Activated T-helper 1 cell treated with anti-CD3 and anti-CD28 coated beads, Interleukin-12 subunit alpha, Interleukin-12 subunit beta, Interleukin-2, Interleukin-4 antibody, amounts not matched to agents 30 ng/mL and 10 ng/mL and 1 ng/mL, durations not matched to agents 14 hours and 24 hours and 36 hours (primary cell): Measurements from ENCODE around the gene DDX41. TPM values are rescaled to one million over a fixed set of nuclear protein-coding genes. Genes with fewer than 3 reads are reported as not detected.

Experiments
- DNase-seq: peaks from one replicate; pipeline ENCODE4 v3.0.0; 2021; ENCODE audit warnings: low spot score
- H3K27ac Mint-ChIP-seq: one replicate; pipeline ENCODE4 v1.8.0; 2021; ENCODE audit warnings: mild to moderate bottlenecking, mixed read lengths
- H3K27me3 Mint-ChIP-seq: one replicate; pipeline ENCODE4 v1.8.0; 2022; ENCODE audit warnings: mild to moderate bottlenecking, moderate library complexity, mixed read lengths; ENCODE audit not compliant: insufficient read depth
- H3K36me3 Mint-ChIP-seq: one replicate; pipeline ENCODE4 v1.8.0; 2021; ENCODE audit warnings: low read depth, mixed read lengths
- H3K4me1 Mint-ChIP-seq: one replicate; pipeline ENCODE4 v1.8.0; 2021; ENCODE audit warnings: low read depth, mixed read lengths
- H3K4me3 Mint-ChIP-seq: one replicate; pipeline ENCODE4 v1.8.0; 2021; ENCODE audit warnings: mild to moderate bottlenecking, moderate library complexity, mixed read lengths
- H3K9me3 Mint-ChIP-seq: one replicate; pipeline ENCODE4 v1.8.0; 2021; ENCODE audit warnings: mixed read lengths
- intact Hi-C: fragments of 100-400 bp; cut with micrococcal nuclease; formaldehyde crosslinking; loops from one replicate; pipeline ENCODE4 v1.15.1; 2024
- total RNA-seq: library from RNA; stranded (reverse); gene quantifications from 2 replicates; pipeline ENCODE4 v1.2.3, GENCODE V29; 2022

The DDX41 gene
- total RNA-seq, 1 donor from 2014 or later: 166 TPM

DNA sequence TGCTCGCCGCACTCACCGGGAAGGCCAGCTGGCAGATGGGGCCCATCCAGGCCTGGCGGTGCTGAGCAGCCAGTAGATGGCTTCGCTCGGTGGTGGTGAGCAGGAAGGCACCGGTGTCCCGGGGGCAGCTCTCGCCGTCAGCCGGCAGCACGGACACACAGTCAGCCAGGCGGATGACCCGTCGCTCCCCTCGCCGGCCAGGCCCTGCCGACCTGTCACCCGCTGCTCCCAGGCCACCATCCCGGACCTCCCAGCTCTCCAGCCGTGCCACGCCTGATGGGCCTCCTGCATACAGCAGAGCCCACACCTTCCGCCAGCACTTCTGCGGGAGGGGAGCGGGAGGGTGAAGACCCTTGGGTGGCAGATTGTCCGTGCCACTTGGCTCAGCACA lies 8.5 kb downstream of the DDX41 start:
- H3K36me3 Mint-ChIP-seq: peaks cover 14% of the 10 kb centered on the region
- H3K9me3 Mint-ChIP-seq: no peaks in the 10 kb centered on the region
- no peak for DNase-seq
- no peak overlapping the region for H3K4me3 Mint-ChIP-seq
- intact Hi-C loops: no loop called here
- H3K4me1 Mint-ChIP-seq: no peaks in the 10 kb centered on the region
- no peak overlapping the region for H3K27ac Mint-ChIP-seq
- no peaks in the 10 kb centered on the region for H3K27me3 Mint-ChIP-seq

DNA sequence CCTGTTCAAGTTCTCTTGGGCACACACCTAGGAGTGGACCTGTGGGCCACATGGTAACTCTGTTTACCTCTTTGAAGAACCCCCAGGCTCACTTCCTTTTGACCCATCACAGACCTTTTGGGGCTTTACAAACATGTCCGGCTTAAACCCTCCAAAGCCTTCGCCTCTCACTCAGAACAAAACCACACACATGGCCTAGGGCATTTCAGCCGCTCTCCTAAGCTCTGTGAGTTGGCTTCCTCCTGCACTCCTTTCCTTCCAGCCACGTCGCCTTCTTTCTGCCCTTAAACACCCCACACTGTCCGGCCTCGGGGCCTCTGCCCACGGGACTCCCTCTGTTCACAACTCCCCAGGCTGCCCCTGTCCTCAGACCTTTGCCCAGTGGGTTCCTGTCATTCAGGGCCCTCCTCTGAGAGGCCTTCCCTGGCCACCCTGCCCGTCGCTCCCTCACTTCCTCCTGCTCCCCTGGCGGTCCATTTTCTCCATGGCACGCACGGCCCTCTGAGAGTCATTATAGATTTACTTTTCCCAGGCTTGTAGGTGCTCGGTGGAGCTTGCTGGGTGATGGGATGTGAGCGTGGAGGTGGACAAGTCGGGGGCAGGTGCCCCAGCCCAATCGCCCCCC lies 9.1 kb downstream of the DDX41 start:
- peaks cover 14% of the 10 kb centered on the region for H3K36me3 Mint-ChIP-seq
- intact Hi-C loops: no loop called here
- H3K4me1 Mint-ChIP-seq: no peaks in the 10 kb centered on the region

DNA sequence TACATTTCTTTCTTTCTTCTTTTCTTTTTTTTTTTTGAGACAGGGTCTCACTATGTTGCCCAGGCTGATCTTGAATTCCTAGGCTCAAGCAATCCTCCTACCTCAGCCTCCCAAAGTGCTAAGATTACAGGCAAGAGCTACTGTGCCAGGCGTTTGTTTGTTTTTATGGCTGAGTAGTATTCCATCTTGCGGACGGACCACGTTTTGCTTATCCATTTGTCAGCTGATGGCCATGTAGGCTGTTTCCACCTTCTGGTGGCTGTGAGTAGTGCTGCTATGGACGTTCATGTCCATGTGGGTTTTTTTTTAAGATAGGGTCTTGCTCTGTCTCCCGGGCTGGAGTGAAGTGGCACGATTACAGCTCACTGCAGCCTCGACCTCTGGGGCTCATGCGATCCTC lies 9.6 kb downstream of the DDX41 start:
- no peak for DNase-seq
- no peak overlapping the region for H3K27ac Mint-ChIP-seq
- no peaks in the 10 kb centered on the region for H3K4me1 Mint-ChIP-seq
- H3K36me3 Mint-ChIP-seq: peaks cover 12% of the 10 kb centered on the region
- no peaks in the 10 kb centered on the region for H3K9me3 Mint-ChIP-seq
- H3K27me3 Mint-ChIP-seq: no peaks in the 10 kb centered on the region
- intact Hi-C loops: no loop called here
- no peak overlapping the region for H3K4me3 Mint-ChIP-seq

More for the DNA sequence above, 9.1 kb downstream of the DDX41 start:
- H3K4me3 Mint-ChIP-seq: no peak overlapping the region
- no peaks in the 10 kb centered on the region for H3K9me3 Mint-ChIP-seq
- H3K27me3 Mint-ChIP-seq: no peaks in the 10 kb centered on the region
- H3K27ac Mint-ChIP-seq: no peak overlapping the region
- no peak for DNase-seq

DNA sequence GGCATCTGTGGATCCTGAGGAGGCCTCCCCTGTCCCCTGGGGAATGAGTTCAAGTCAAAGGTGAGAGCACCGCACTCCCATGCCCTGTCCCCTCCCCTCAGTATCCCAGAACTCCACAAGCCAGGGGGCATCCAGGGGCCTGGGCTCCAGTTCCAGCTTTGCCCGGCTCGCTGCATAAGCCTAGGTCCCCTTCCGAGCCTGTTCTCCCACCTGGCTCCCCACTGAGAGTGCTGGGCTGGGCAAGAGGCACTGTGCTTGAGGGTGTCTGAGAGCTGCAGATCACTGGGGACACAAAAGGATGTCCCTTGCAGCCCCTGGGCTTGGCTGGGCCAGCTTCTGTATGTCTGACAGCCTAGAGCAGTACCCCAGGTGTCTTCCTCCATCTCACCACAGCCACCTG lies 11.7 kb downstream of the DDX41 start:
- intact Hi-C loops: no loop called here
- peaks cover 2% of the 10 kb centered on the region for H3K36me3 Mint-ChIP-seq
- DNase-seq: no peak
- H3K27me3 Mint-ChIP-seq: peaks cover 4% of the 10 kb centered on the region
- H3K4me1 Mint-ChIP-seq: peaks cover 5% of the 10 kb centered on the region
- no peak overlapping the region for H3K4me3 Mint-ChIP-seq
- H3K27ac Mint-ChIP-seq: no peak overlapping the region
- no peaks in the 10 kb centered on the region for H3K9me3 Mint-ChIP-seq

DNA sequence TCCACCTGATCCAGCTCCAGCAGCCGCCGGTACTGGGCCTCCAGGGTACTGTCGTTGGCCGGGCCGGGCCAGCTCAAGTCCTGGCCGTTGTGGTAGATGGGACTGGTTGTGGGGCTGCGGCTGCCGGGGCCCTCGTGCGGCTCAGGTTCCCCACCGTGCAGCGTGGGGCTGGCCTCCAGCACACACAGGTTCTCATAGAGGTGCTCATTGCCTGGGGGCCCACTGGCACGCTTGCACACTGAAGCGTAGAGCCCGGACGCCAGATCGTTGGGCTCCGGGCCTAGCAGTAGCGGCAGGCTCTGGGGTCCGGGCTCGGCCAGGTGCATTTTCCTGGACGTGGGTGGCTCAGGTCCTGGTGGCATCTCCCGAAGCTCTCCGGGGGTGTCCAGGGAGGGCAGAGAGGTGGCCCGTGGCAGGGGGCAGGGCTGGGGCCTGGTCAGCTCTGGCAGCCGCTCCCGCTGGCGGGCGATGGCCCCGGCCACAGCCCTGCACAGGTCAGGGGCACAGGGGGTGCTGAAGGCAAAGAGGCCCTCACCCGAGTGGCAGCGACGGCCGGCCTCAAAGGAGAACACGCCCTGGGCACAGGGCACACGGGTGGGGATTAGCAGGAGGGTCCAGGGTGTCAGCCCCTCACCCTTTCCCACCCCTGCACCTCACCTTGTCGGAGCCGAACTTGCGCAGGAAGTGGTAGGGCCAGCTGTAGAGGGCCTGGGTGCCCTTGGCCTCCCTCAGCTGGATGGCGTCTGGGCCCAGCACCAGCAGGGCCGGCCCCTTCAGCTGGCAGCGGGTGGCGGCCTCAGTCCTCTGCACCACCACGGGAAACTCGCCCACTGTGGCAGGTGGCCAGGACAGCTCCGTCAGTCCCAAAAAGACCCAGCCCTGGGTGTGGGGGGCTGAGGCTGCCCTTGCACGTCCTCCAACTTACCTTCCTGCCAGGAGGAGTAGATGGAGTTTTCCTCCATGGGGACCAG lies 12.4 kb downstream of the DDX41 start:
- no peaks in the 10 kb centered on the region for H3K9me3 Mint-ChIP-seq
- H3K36me3 Mint-ChIP-seq: no peaks in the 10 kb centered on the region
- peaks cover 8% of the 10 kb centered on the region for H3K27me3 Mint-ChIP-seq
- H3K4me1 Mint-ChIP-seq: peaks cover 5% of the 10 kb centered on the region
- no peak for DNase-seq
- H3K27ac Mint-ChIP-seq: no peak overlapping the region
- intact Hi-C loops: no loop called here
- no peak overlapping the region for H3K4me3 Mint-ChIP-seq

DNA sequence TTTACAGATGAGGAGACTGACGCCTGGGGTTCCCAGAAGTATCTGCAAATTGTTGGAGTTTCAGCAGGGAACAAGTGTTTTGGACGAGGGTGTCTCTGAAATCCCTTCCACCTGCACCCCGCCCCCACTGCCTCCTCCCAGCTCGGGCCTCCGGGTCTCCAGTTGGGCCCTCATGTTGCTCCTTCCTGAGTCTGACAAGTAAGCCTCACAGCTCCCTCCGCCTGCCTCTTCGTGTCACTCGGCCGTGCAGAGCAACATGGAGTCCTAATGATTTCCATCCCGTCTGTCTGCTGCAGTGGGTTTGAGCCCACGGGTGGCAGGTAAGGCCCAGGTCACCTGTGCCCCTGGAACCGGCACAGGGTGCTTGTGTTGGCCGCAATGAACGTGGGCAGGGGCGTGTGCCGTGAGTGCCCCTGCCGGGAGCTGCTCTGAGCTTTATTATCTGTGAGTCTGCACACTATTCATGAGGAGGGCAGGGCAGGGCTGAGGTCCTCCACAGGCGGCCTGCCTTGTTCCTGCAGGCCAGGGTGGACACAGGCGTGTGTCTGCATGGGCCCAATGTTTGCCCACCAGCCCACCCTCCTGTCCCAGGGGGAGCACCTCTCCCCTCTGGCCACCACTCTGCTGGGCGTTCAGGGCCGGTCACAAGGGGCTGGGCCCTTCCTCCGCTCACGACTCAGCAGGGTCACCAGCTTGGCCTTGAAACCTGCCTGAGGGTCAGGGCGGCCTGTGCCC lies 13.2 kb downstream of the DDX41 start:
- Mint-ChIP-seq H3K4me3 (no peak overlapping the region), H3K9me3 (no peaks in the 10 kb centered on the region), H3K36me3 (no peaks in the 10 kb centered on the region), H3K27ac (no peak overlapping the region), H3K4me1 (peaks cover 9% of the 10 kb centered on the region), H3K27me3 (peaks cover 12% of the 10 kb centered on the region)
- DNase-seq: no peak
- intact Hi-C loops: no loop called here

DNA sequence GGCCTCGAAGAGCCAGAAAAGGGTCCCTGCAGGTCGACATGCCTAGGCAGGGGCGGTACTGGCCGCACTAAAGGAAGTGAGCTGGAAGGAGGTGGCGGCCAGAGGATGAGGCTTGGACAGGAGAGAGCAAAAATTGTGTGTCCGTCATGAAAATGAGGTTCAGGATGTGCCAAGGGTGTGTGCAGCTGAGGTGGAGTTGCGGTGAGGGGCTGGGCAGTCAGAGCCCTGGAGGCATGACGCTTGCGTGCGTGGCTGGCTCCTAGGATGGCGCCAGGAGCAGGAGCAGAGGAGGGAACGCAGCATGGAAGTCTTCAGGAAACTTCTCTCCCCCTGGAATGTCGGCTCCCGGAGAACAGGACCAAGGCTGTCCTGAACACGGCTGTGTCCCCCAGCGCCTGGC lies 13.9 kb downstream of the DDX41 start:
- H3K27ac Mint-ChIP-seq: no peak overlapping the region
- H3K4me1 Mint-ChIP-seq: peaks cover 16% of the 10 kb centered on the region

DNA sequence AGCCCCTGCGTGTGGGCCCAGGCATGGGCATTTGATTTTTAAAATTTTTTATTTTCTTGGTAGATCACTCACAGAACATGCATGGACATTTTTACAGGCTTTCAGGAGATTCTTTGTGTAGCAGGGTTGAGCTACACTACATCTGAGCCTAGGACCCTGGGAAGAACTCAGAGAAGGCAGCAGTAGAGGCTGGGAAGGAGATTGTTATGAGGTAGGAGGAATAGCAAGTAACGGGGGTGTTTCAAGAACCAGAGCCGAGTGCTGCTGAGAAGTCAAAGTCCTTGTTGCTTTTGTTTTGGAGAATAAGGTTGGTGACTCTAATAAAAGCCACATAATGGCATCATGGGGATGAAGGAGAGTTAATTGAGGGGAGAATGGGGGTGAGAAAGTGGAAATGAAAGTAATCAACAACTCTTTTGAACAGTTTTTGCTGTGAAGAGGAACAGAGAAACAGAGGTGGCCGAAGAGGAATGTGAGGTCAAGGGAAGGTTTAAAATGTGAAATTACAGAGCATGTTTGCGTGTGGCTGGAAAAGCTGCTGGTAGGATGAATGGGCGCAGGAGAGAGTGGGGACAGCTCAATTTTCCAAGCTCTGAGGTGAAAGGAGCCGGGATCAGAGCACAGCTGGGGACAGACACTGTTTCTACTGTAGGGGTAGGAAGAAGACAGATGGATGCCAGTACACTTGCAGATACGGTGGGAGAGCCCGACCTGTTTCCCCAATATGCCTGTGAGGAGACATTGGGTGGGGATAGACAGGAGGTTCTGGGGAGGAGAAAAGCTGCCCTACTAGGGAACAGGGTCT lies 14.7 kb downstream of the DDX41 start:
- H3K27me3 Mint-ChIP-seq: peaks cover 16% of the 10 kb centered on the region
- intact Hi-C loops: loop anchor here (1.0 to 2.0 kb wide), 4 partner anchors 99 to 387 kb away; no protein-coding TSS in a partner anchor
- H3K9me3 Mint-ChIP-seq: no peaks in the 10 kb centered on the region
- peaks cover 17% of the 10 kb centered on the region for H3K4me1 Mint-ChIP-seq
- DNase-seq: no peak
- no peak overlapping the region for H3K4me3 Mint-ChIP-seq
- no peak overlapping the region for H3K27ac Mint-ChIP-seq
- no peaks in the 10 kb centered on the region for H3K36me3 Mint-ChIP-seq

More for the DNA sequence above, 13.9 kb downstream of the DDX41 start:
- Mint-ChIP-seq H3K9me3 (no peaks in the 10 kb centered on the region), H3K4me3 (no peak overlapping the region), H3K27me3 (peaks cover 16% of the 10 kb centered on the region), H3K36me3 (no peaks in the 10 kb centered on the region)
- DNase-seq: no peak
- intact Hi-C loops: no loop called here

DNA sequence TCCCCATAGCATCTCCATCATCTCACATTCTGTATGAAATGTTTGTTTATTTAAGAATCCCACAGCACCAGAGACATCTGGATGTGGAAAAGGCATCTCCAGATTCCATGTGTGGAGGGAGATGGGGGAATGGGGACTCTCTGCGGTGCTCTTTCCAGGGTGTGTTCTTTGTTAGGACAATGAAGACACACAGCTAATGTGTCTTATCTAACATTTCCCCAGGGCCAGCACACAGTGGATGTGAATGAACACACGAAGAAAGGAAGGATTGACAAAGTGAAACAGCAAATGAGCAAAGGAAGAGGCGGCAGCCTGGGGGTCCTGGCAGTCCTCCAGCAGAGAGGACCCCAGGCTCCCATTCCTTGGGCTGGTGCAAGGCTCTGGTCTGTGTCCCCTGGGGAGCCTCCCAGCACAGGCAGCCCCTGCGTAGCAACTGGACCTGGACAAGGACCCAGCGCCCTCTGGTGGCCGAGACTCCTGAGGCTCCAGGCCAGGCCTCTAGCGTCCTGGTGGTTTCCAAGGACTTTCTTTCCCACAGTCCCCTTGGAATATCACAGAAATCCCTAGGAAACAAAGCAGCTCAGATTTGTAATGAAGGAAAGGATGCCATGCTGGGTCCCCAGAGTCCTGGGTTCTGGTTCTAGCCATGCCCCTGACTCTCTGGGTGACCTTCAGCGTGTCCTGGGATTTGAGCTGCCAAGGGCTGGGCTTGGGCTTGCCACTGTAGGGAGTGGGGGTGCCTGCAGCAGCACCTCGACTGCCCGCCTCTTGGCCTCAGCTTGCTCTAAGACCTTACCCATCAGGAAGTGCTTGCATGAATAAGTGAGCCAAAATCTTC lies 15.9 kb downstream of the DDX41 start:
- DNase-seq: peak; percentile 67
- intact Hi-C loops: loop anchor here (1.0 to 2.0 kb wide), 4 partner anchors 98 to 386 kb away; no protein-coding TSS in a partner anchor
- Mint-ChIP-seq H3K27me3 (peaks cover 16% of the 10 kb centered on the region), H3K4me3 (no peak overlapping the region), H3K4me1 (peaks cover 22% of the 10 kb centered on the region), H3K9me3 (no peaks in the 10 kb centered on the region), H3K36me3 (no peaks in the 10 kb centered on the region), H3K27ac (no peak overlapping the region)

DNA sequence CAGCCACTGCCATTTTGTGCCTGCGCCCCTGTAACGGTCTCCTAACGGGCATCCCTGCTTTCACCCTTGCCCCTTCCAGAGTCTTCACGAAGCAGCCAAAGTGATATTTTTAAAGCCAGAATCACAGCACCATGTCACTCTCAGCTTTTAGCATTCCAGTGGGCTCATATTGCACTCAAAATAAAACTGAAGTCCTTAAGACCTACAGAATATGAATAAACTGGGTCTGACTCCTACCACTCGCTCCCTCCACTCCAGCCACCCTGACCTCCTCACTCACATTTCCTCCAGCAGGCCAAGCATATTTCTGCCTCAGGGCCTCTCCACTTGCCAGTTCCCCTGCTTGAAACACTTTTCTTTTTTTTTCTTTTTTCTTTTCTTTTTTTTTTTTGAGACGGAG lies 16.9 kb downstream of the DDX41 start:
- Mint-ChIP-seq H3K9me3 (no peaks in the 10 kb centered on the region), H3K36me3 (no peaks in the 10 kb centered on the region), H3K4me1 (peaks cover 25% of the 10 kb centered on the region), H3K27ac (no peak overlapping the region), H3K4me3 (peak overlapping the region; percentile 6), H3K27me3 (peaks cover 16% of the 10 kb centered on the region)
- intact Hi-C loops: loop anchor here (2.0 to 5.0 kb wide), 2 partner anchors 368 to 385 kb away; partner anchors contain the start of gene NSD1
- no peak for DNase-seq

DNA sequence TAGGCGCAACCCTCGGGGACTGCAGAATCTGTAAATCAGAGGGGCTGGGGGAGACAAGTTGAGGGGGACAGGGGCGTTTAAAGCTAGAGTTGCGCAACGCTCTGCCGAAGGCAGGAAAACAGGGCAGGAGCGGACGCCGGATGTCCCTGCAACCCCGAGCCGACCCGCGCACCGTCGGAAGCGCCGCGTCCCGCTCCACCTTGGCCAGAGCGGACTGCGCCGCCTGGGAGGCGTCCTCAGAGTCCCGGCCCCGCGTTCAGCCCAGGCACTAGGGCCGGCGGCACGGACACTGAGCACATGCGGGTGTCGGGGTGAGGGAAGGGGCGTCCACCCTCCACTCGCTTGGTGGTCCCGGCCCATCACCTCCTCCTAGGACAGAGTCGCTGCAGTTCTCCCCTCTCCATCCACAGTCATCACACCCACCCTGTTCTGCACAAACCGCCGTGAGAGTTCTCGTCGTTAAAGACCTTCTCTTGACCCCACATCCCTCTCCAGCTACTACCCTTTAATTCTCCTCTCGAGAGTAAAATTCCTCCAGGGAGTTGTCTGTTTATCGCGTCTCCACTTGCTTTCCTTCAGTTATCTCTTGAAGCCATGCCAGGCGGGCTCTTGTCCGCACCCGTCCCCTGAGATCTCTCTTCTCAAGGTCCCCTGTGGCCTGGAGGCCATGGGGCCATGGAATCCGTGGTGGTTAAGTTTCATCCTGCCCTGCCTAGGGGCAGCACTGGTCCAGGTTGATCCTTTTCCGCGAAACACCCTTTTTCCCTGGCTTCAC lies 18.6 kb downstream of the DDX41 start:
- H3K27ac Mint-ChIP-seq: peak overlapping the region; percentile 83
- H3K4me3 Mint-ChIP-seq: peak overlapping the region; percentile 78
- no peaks in the 10 kb centered on the region for H3K9me3 Mint-ChIP-seq
- H3K36me3 Mint-ChIP-seq: no peaks in the 10 kb centered on the region
- H3K4me1 Mint-ChIP-seq: peaks cover 35% of the 10 kb centered on the region
- H3K27me3 Mint-ChIP-seq: peaks cover 16% of the 10 kb centered on the region
- DNase-seq: no peak
- intact Hi-C loops: loop anchor here (5.0 kb wide), 1 partner anchor 366 kb away; the partner anchor contains the start of gene NSD1
